RWPE1 (cell line): Measurements from ENCODE around the gene TMEM267.
A peak's percentile ranks its signal among the peaks of the same experiment; 100 is the strongest.
"Not testable (repeated sequence)": the region's sequence is repeated elsewhere in the genome, so short reads cannot be mapped to it uniquely, and the experiment has no call there.

ENCODE experiments used
- CTCF ChIA-PET: fragments of 350-600 bp; sonication (Branson Sonifier 250); formaldehyde crosslinking; extraction: SDS; loops from one replicate; lab custom pipeline; 2021; lab: Yijun Ruan, JAX
- POLR2A ChIA-PET: fragments of 400-600 bp; formaldehyde crosslinking; extraction: SDS; loops from one replicate; lab custom pipeline; 2020; ENCODE audit warnings: antibody characterized with exemption; ENCODE audit not compliant: low non-redundant PET; lab: Yijun Ruan, JAX
- DNase-seq: peaks from one replicate; pipeline ENCODE4 v3.0.0; 2012; ENCODE audit warnings: low spot score
- H3K27ac ChIP-seq: fragments of 450-650 bp; 2 replicates; pipeline ENCODE4 v1.5.1; 2017
- CTCF ChIP-seq: fragments of 450-650 bp; conservative IDR thresholded peaks from 2 replicates; pipeline ENCODE4 v1.5.1; 2017; ENCODE audit warnings: low read depth, mild to moderate bottlenecking

Gene TMEM267

GRCh38 chr5:43433382-43433781 is 50.3 kb downstream of the TMEM267 start:
- DNase-seq, result no peak
- H3K27ac ChIP-seq, result no peak overlapping the region
- no peak for TF ChIP-seq CTCF
- POLR2A ChIA-PET, result no interaction called here
- CTCF ChIA-PET, result interaction anchor here (1.2 kb wide), 1 partner anchor 16 kb away, joined by 3 read pairs; no protein-coding TSS in a partner anchor

- ChIA-PET CTCF (interaction anchor here (1.2 kb wide), 1 partner anchor 17 kb away, joined by 3 read pairs; no protein-coding TSS in a partner anchor), POLR2A (no interaction called here)
- peak overlapping the region; percentile 48 for H3K27ac ChIP-seq
- TF ChIP-seq CTCF, result no peak
- DNase-seq, result peak; percentile 73
Measured at GRCh38 chr5:43432486-43433375, 50.9 kb downstream of the TMEM267 start.

GRCh38 chr5:43429706-43430105 is 54.0 kb downstream of the TMEM267 start:
- no peak overlapping the region for H3K27ac ChIP-seq
- DNase-seq, result no peak
- ChIA-PET CTCF (no interaction called here), POLR2A (no interaction called here)
- TF ChIP-seq CTCF, result no peak

GRCh38 chr5:43429016-43429415 is 54.6 kb downstream of the TMEM267 start:
- POLR2A ChIA-PET, result no interaction called here
- no peak for TF ChIP-seq CTCF
- CTCF ChIA-PET, result no interaction called here
- no peak overlapping the region for H3K27ac ChIP-seq
- no peak for DNase-seq

- peak overlapping the region; percentile 66; the same call in 1 of the 2 replicates for H3K27ac ChIP-seq
- no peak for TF ChIP-seq CTCF
- DNase-seq, result no peak
- CTCF ChIA-PET, result no interaction called here
- POLR2A ChIA-PET, result no interaction called here
Measured at GRCh38 chr5:43427306-43427705, 56.4 kb downstream of the TMEM267 start.

GRCh38 chr5:43425983-43426382 is 57.7 kb downstream of the TMEM267 start:
- ChIA-PET CTCF (interaction anchor here (0.6 kb wide), 1 partner anchor 11 kb away, joined by 7 read pairs; no protein-coding TSS in a partner anchor), POLR2A (no interaction called here)
- TF ChIP-seq CTCF, result no peak
- H3K27ac ChIP-seq, result peak overlapping the region; percentile 76
- peak; percentile 71 for DNase-seq

GRCh38 chr5:43423086-43423485 is 60.6 kb downstream of the TMEM267 start:
- POLR2A ChIA-PET, H3K27ac ChIP-seq, CTCF ChIA-PET: not testable (repeated sequence)

More at GRCh38 chr5:43423086-43423485, 60.6 kb downstream of the TMEM267 start:
- DNase-seq, result not testable (repeated sequence)
